Measurements from ENCODE around the gene LIMS2.

The LIMS2 gene

GRCh38 chr2:127700527-127701192, 25.3 kb upstream of the LIMS2 start:
- peak in 1 of 2 donors; percentile 6 for DNase-seq

- no peak for DNase-seq
These were observed 23.4 kb upstream of the LIMS2 start for GRCh38 chr2:127698553-127699355.

- no peak for DNase-seq
These were observed 22.3 kb upstream of the LIMS2 start for GRCh38 chr2:127697482-127698180.

GRCh38 chr2:127695491-127696472, 20.5 kb upstream of the LIMS2 start:
- DNase-seq, result peak in 1 of 2 donors; percentile 46

GRCh38 chr2:127694986-127695385, 19.7 kb upstream of the LIMS2 start:
- no peak for DNase-seq

GRCh38 chr2:127690696-127691095, 15.4 kb upstream of the LIMS2 start:
- DNase-seq, result no peak

- no peak for DNase-seq
These were observed 13.1 kb upstream of the LIMS2 start for GRCh38 chr2:127688405-127688804.

GRCh38 chr2:127685410-127686080, 10.2 kb upstream of the LIMS2 start:
- no peak for DNase-seq

GRCh38 chr2:127683757-127684156, 8.4 kb upstream of the LIMS2 start:
- DNase-seq, result no peak

- DNase-seq, result no peak
These were observed 7.7 kb upstream of the LIMS2 start for GRCh38 chr2:127683056-127683455.

GRCh38 chr2:127681976-127682857, 6.9 kb upstream of the LIMS2 start:
- no peak for DNase-seq

GRCh38 chr2:127681288-127681804, 6.0 kb upstream of the LIMS2 start:
- peak in 1 of 2 donors; percentile 14 for DNase-seq

GRCh38 chr2:127680706-127681287, 5.5 kb upstream of the LIMS2 start:
- no peak for DNase-seq

GRCh38 chr2:127679680-127680361, 4.5 kb upstream of the LIMS2 start:
- no peak for DNase-seq

- DNase-seq, result no peak
These were observed 3.7 kb upstream of the LIMS2 start for GRCh38 chr2:127678991-127679390.

- DNase-seq, result no peak
These were observed 3.2 kb upstream of the LIMS2 start for GRCh38 chr2:127678531-127678930.

- no peak for DNase-seq
These were observed 1.6 kb upstream of the LIMS2 start for GRCh38 chr2:127676906-127677305.

GRCh38 chr2:127674241-127675209, 805 bp downstream of the LIMS2 start:
- no peak for DNase-seq
